SK-N-SH treated with all-trans-retinoic acid at 6 μM for 48 hours (cell line): ENCODE results near the gene SHANK3.

ENCODE experiments used
- SNAI2 ChIP-seq: fragments of 250-450 bp; sonication (Bioruptor Pico); IDR thresholded peaks from 2 replicates; pipeline ENCODE4 v1.5.0; 2020; ENCODE audit warnings: mild to moderate bottlenecking, moderate library complexity
- TCF4 ChIP-seq: fragments of 250-450 bp; sonication (Bioruptor Pico); IDR thresholded peaks from 2 replicates; pipeline ENCODE4 v1.8.0; 2021; ENCODE audit warnings: mild to moderate bottlenecking, moderate library complexity, borderline replicate concordance
- TOX ChIP-seq: fragments of 250-450 bp; sonication (Bioruptor Pico); IDR thresholded peaks from 2 replicates; pipeline ENCODE4 v1.8.0; 2021; ENCODE audit warnings: mild to moderate bottlenecking, moderate library complexity, borderline replicate concordance
- ZFP30 ChIP-seq: fragments of 450-650 bp; formaldehyde crosslinking; IDR thresholded peaks from 2 replicates; pipeline ENCODE4 v1.5.0; 2022; ENCODE audit warnings: mild to moderate bottlenecking, moderate library complexity
- ZNF565 ChIP-seq: fragments of 450-650 bp; formaldehyde crosslinking; conservative IDR thresholded peaks from 2 replicates; pipeline ENCODE4 v1.5.0; 2020; ENCODE audit warnings: low read depth, mild to moderate bottlenecking, moderate library complexity
- TF ChIP-seq, protein P1 (sequence below): fragments of 250-450 bp; sonication (Bioruptor Pico); IDR thresholded peaks from 2 replicates; pipeline ENCODE4 v1.8.0; 2021; ENCODE audit warnings: low read depth, mild to moderate bottlenecking, moderate library complexity, borderline replicate concordance
- TF ChIP-seq, protein P2 (sequence below): fragments of 250-450 bp; sonication (Bioruptor Pico); IDR thresholded peaks from 2 replicates; pipeline ENCODE4 v1.8.0; 2020; ENCODE audit warnings: mild to moderate bottlenecking, moderate library complexity, borderline replicate concordance
- TF ChIP-seq, protein P3 (sequence below): fragments of 250-450 bp; sonication (Bioruptor Pico); IDR thresholded peaks from 2 replicates; pipeline ENCODE4 v1.5.1; 2020; ENCODE audit warnings: low read depth, mild to moderate bottlenecking, moderate library complexity
- TF ChIP-seq, protein P4 (sequence below): fragments of 250-450 bp; sonication (Bioruptor Pico); IDR thresholded peaks from 2 replicates; pipeline ENCODE4 v1.5.1; 2021; ENCODE audit warnings: mild to moderate bottlenecking, moderate library complexity

DNA sequence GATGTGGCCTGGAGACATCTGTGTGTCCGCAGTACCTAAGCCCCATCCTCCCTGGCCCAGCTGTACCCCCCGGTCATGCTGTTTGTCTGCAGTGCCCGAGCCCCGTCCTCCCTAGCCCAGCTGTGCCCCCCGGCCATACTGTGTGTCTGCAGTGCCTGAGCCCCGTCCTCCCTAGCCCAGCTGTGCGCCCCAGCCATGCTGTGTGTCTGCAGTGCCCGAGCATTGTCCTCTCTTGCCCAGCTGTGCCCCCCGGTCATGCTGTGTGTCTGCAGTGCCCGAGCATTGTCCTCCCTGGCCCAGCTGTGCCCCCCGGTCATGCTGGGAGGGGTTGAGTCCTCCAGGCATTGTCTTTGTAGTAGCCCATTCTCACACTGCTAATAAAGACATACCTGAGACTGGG lies 37.0 kb upstream of the SHANK3 start:
- TF ChIP-seq SNAI2 (CRISPR knock-in tag): no peak
- TF ChIP-seq, protein P1, sequence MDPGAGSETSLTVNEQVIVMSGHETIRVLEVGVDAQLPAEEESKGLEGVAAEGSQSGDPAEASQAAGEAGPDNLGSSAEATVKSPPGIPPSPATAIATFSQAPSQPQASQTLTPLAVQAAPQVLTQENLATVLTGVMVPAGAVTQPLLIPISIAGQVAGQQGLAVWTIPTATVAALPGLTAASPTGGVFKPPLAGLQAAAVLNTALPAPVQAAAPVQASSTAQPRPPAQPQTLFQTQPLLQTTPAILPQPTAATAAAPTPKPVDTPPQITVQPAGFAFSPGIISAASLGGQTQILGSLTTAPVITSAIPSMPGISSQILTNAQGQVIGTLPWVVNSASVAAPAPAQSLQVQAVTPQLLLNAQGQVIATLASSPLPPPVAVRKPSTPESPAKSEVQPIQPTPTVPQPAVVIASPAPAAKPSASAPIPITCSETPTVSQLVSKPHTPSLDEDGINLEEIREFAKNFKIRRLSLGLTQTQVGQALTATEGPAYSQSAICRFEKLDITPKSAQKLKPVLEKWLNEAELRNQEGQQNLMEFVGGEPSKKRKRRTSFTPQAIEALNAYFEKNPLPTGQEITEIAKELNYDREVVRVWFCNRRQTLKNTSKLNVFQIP (CRISPR knock-in tag): no peak
- TF ChIP-seq ZFP30 (CRISPR knock-in tag): no peak
- TF ChIP-seq, protein P2, sequence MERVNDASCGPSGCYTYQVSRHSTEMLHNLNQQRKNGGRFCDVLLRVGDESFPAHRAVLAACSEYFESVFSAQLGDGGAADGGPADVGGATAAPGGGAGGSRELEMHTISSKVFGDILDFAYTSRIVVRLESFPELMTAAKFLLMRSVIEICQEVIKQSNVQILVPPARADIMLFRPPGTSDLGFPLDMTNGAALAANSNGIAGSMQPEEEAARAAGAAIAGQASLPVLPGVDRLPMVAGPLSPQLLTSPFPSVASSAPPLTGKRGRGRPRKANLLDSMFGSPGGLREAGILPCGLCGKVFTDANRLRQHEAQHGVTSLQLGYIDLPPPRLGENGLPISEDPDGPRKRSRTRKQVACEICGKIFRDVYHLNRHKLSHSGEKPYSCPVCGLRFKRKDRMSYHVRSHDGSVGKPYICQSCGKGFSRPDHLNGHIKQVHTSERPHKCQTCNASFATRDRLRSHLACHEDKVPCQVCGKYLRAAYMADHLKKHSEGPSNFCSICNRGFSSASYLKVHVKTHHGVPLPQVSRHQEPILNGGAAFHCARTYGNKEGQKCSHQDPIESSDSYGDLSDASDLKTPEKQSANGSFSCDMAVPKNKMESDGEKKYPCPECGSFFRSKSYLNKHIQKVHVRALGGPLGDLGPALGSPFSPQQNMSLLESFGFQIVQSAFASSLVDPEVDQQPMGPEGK: no peak
- TF ChIP-seq TCF4: no peak
- TF ChIP-seq, protein P3, sequence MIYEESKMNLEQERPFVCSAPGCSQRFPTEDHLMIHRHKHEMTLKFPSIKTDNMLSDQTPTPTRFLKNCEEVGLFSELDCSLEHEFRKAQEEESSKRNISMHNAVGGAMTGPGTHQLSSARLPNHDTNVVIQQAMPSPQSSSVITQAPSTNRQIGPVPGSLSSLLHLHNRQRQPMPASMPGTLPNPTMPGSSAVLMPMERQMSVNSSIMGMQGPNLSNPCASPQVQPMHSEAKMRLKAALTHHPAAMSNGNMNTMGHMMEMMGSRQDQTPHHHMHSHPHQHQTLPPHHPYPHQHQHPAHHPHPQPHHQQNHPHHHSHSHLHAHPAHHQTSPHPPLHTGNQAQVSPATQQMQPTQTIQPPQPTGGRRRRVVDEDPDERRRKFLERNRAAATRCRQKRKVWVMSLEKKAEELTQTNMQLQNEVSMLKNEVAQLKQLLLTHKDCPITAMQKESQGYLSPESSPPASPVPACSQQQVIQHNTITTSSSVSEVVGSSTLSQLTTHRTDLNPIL (CRISPR knock-in tag): no peak
- TF ChIP-seq, protein P4, sequence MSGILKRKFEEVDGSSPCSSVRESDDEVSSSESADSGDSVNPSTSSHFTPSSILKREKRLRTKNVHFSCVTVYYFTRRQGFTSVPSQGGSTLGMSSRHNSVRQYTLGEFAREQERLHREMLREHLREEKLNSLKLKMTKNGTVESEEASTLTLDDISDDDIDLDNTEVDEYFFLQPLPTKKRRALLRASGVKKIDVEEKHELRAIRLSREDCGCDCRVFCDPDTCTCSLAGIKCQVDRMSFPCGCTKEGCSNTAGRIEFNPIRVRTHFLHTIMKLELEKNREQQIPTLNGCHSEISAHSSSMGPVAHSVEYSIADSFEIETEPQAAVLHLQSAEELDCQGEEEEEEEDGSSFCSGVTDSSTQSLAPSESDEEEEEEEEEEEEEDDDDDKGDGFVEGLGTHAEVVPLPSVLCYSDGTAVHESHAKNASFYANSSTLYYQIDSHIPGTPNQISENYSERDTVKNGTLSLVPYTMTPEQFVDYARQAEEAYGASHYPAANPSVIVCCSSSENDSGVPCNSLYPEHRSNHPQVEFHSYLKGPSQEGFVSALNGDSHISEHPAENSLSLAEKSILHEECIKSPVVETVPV: no peak
- TF ChIP-seq ZNF565 (CRISPR knock-in tag): no peak
- no peak for TF ChIP-seq TOX (CRISPR knock-in tag)
